Pulmonary artery endothelial cell (primary cell): Measurements from ENCODE around the gene FLAD1. TPM values are rescaled to one million over a fixed set of nuclear protein-coding genes. Genes with fewer than 3 reads are reported as not detected.

ENCODE experiments used
- DNase-seq: peaks from one replicate; pipeline ENCODE4 v3.0.0-alpha.2; 2011; ENCODE audit warnings: low read depth, low spot score
- total RNA-seq: library from RNA; depleted of rRNA; stranded (reverse); fragments of >200 nt; gene quantifications from 2 replicates; pipeline ENCODE4 v1.2.3, GENCODE V29; 2014

The FLAD1 gene
- total RNA-seq, 1 donor from 2014 or later: 29.5 TPM

DNA sequence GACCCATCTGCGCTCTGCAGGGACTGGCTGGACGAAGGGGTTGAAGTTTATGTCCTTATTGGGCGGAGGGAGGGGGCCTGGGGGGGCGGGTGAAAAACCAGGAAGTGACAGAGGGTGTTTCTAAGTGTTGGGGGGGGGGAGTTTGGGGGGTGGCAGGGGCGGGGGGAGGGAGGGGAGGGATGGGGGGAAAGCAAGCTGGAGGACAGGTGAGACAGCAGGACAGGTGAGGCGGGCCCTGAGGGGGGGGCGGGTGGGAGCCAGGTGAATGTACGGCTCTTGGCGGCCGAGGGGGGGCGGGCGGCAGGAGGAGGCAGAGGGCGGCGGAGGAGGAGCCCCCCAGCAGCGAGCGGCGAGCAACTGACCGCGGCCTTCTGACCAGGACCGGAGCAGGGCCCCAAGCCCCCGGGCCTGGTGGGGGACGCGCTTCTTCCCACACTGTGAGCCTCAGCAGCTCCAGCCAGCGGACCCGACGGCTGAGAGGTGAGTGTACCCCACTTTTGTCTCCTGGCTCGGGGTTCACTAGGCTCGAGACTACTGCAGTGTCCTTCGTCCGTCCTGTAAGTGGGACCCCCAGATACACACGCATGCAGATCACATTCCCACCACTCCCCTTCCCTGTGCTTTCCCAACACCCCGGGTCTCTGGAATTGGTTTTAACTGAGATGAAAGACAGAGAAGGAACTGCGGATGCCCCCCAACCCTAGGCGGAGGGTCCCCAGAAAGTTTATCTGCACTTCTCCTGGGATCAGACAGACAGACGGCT, 19.5 kb downstream of the FLAD1 start, which contains the start of gene ZBTB7B:
TSS of gene ZBTB7B (plus strand) at position 339 of the 763 bp plus-strand sequence. CDS start 11,859 bp downstream, outside the sequence.
- no peak for DNase-seq

DNA sequence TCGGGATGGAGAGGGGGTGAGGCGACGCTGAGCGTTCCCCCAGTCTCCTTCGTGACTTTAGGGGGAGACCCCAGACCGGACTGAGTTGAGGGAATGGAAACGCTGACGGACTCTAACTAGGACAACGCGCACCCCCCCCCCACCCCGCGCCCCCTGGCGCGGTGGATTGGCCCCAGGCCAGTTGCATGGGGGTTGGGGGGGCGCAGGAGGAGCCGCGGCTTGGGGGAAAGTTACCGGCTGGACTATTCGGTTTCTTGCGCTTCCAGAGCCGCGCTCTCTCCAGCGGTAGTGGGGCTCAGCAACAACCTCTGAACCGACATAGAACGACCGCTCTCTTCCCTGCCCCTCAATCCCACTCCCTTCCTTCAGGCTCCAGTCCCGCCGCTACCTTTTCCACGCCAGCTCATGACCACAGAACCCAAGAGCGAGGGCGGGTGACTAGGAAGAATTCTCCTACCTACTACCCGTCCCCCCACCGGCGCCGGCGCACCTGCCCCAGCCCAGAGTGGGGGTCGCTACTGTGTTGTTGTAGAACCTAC, 20.2 kb downstream of the FLAD1 start:
- no peak for DNase-seq

DNA sequence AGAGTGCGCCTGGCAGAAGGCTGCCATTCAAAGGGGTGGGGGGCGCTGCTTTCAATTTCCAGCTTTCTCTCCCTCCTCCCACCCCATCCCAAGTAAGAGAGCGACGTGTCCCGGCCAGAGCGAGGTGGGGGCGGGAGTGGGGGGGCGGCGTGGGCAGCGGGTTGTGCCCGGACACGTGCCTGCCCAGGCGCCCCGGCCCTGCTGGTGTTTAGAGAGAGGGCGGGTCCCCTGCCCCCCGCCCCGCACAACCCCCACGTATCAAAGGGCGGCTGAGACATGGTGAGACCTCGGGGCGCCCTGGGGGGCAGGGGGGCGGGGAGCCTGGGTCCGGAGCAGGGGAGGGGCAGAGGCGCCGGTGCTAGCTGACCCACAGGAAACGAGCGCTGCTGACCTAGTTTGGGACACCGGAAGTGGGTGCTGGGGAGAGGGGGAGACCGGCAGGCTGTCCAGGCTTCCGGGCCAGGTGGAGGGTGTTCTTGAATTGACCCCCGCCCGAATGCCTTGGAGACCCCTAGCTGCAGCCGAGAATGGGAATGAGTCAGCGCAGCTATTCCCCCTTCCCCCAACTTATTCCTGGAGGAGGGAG, 20.7 kb downstream of the FLAD1 start:
- DNase-seq: no peak

DNA sequence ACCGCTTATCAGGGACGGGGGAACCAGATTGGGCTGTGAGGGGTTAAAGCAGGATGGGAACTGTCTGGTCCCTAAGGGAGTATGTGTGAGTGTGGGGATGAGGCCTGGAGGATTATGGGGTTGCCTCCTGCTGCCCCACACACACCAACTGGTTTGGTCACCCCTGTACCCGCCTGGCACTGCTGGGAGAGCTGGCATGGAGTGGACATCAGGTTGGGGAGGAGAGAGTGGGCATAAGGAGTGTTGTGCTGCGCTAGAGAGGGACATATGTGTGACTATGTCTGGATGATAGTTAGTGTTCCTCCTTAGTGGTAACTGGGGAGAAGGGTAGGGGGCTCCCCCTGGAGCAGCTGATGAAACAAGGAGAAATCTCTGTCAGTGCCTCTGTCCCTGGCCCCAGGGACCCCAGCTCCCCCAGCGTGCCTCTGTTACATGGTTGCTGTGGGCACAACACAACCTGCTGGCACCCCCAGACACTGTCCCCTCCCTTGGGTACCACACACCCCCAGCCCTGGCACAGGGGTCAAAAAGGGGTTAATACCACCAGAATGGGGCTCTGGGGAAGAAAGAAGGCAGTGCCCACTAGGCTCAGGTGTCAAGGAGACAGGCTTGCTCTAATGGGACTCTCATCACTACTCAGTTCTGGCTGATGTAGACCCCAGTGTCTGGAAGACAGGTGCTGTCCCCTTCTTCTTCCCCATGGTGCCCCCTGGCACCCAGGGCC, 21.4 kb downstream of the FLAD1 start:
- DNase-seq: no peak

- no peak for DNase-seq
Observed at GRCh38 chr1:155005076-155006011, 22.2 kb downstream of the FLAD1 start.

DNA sequence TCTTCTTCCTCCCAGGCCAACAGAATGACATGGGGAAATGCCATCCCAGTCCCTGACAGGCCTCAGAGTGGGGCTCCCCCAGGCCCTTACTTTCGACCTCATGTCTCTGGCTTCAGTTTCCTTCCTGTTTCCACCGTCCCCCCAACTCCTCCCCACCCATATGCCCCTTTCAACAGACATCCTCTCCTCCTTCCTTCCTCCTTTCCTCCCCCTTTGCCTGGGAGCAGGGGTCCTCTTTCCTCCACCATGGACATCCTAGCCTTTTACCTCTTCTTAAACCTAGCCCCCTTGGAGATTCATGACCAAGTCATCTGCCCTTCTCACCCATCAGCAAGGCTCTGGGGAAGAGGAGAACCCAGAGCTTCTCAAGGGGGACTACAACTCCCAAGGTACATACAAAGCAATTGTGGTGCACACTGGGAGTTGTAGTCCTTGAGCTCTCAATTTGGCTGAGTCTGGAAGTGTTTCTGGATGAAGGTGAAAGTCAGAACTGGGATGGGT, 23.5 kb downstream of the FLAD1 start:
- DNase-seq: no peak

DNA sequence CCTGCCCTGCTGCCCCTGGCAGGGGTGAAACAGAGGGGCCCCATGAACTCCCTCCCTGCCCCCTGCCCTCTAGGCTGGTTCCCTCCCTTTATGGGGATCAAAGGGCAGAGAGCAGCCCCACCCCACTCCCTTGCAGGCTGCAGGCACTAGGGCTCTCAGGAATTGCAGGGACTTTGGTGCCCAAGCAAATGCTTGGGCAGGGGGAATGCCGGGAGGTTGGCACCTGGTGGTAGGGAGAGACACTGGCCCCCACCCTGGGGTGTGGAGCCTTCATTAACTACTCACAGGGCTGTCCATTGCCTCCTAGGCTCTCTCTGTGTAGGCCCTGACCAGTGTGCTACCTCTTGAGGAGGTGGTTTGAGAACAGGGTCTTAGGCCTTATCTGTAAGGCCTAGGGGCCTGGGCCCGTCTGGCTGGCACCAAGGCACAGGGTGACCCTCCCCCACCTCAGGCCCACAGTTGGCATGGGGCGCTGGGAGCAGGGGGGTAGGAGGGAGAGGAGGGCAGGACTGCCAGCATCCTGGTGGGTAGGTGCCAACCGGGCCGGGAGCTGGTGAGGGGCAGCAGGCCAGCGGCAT, 24.2 kb downstream of the FLAD1 start:
- DNase-seq: no peak

DNA sequence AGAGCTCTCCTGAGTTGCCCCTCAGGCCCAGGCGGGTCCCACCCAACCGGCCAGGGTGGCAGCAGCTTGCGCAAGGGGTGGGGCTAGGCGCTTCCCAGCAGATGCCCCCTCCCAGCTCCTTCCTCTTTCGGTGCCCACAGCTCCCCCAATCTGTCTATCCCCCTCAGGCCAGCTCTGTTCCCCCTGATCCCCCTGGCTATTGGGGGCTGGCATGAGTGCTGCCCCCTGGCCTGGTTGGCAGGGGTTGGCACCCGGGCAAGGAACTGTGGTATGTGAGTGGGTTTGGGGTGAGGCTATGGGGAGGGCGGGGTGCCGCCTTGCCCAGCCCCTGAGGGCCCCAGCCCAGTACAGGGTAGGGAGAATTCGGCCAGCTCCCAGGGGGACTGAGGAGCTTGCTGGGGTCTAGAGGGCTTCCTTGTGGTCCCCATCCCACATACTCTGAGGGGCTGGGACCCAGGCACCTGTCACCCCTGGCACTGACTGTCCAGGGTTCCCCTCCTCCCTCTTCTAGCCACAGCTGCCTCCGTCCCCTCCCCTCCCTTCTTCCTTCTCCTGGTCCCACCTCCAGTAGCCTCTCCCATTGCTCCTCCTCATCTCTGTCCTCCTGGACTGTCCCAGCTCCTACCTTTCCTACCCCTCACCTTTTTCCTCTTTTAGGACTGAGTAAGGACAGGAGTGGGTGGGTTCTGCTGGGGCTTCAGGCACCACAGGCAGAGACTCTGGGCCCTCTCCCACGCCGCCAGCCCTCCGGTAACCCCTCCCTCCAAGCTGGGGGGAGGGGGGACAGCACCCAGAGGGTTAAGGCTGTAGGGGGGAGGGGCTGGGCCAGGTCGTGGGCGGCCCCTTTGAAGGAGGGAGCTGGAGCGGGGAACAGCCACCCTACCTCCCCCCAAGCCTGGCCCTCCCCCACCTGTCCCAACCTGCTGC, 25.1 kb downstream of the FLAD1 start:
- no peak for DNase-seq

DNA sequence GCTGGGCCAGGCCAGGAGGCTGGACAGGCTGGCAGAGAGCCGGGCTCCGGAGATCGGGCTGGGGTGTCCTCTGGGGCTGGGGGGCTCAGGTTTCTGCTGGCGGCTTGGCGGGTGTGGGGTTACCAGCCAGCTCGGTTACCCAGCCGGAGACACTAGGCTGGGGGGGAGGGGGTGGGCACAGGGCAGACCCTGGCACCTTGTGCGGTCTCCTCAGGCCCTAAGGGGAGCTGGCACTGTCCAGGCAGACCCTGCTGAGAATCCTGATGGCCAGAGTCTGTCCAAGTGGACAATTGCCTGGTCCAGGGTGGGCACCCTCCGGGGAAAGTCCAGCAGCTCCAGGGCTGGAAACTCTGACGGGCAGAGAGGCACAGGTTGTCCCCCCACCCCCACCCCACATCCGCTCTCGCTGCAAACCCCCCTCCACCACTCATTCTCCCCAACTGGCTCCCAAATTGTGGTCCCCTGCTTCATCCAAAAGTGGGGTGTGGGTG, 26.1 kb downstream of the FLAD1 start:
- no peak for DNase-seq

DNA sequence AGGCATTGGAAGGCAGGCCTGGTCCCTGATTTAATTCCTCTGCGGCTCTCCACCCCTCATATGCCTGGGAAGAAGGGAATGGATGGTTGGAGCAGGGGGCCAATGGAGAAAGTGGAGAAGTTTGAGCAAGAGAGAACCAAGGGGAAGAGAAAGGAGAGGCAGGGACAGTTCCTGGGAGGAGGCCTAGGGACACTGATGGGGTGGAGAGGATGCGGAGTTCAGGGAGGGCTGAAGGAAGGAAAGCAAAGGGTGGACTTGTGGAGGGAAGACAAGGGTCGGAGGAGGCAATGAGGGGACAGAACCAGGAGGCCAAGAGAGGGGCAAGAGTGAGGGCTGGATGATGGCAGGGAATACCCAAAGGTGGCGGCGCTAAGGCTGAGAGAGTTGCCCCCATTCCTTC, 26.6 kb downstream of the FLAD1 start:
- no peak for DNase-seq

DNA sequence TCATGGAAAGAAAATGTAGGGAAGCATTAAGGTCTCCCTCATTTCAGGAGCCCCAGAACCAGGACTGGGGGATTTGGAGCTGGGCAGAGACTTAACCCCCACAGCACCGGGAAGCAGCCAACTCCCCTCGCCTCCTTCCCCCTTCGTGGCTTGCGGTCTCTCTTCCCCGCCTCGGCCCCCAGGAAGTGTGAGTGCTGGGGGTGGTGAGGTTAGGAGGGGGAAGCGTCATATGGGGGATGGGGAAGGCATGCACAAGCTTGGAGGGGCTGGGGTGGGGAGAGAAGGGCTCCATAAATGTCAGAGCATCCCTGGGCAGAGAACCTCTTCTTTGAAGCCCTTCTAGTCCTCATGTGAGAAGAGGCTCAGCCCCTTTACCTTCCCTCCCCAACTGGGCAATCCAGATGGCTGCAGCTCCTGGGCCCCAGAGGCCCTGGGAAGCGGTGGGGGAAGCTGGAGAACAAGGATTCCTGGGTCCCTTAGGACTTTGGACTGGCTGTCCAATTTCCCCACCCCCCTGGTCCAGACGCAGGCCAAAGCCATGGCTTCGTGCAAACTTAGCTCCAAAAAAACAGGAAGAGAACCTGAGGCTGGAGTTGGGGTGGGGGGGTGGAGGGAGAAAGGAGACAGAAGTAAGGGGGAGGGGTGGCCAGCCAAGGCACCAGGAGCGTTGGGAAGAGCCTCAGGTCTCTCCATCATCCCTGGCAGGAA, 27.2 kb downstream of the FLAD1 start:
- DNase-seq: no peak

DNA sequence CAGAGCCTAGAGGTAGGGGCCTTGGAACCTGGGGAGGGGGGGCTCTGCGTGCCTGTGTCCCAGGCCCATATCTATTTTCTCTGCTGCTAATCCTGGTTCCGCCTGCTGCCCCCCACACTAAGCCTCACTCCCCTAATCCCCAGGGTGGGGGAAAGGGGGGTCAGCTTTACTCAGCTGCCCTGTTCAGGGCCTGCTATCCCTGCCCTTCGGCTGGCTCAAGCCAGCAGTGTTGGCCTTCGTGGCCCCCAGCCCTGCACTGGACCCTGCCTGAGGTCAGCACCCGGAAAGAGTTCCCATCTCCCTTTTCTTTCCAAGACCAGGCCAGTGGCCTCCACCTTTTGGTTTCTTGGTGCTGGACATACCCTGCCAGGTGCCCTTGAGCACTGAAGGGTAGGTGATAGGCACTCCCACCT, 27.9 kb downstream of the FLAD1 start:
- no peak for DNase-seq

DNA sequence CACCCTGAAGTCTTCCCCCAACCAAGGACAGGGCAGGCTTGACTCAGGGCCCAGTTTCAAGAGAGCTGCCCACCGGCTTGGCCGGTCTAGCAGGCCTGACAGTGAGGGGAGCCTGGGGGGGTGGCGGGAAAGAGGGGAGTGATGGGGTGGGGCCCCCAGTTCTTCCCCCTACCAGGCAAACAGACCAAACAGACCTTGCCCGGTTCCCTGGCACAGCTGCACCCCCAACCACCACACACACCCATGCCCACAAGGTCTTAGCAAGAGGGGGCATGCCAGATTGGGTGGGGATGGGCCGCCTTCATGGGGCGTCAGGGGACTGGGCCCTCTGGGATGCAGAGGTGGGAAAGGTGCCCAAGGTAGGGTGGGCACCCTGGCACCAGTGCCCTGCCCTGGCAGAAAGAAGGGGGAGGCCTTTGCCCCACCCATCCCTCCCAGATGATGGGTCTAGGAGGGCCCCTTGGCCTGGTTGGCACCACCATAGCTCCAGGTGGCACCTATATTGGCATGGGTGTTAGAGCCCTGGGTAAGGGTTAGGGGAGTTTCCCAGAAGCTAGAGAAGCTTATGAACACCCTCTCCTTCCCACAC, 28.4 kb downstream of the FLAD1 start:
- no peak for DNase-seq

DNA sequence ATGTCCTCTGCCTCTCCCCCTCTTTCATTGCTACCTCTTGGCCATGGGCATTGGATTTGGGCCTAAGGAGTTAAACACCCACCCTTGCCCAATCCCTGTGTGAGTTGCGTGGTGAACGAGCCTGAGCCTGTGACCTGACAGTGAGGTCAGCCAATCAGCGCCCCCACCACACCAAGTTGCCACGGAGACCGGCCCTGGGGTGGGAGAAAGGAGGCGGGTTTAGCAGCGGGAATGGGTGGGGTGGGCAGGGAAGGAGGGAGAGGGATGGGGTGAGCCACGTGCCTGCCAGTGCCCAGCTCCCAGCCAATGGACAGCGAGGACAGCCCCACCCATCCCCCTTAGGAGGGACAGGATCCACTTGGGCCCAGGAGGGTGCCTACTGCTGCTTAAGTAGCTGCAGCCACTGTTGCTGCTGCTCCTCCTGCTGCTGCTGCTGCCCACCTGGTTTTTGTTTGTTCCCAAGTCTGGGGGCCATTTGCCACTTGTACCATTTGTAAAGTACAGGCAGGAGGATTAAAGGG, 28.9 kb downstream of the FLAD1 start:
- DNase-seq: no peak

DNA sequence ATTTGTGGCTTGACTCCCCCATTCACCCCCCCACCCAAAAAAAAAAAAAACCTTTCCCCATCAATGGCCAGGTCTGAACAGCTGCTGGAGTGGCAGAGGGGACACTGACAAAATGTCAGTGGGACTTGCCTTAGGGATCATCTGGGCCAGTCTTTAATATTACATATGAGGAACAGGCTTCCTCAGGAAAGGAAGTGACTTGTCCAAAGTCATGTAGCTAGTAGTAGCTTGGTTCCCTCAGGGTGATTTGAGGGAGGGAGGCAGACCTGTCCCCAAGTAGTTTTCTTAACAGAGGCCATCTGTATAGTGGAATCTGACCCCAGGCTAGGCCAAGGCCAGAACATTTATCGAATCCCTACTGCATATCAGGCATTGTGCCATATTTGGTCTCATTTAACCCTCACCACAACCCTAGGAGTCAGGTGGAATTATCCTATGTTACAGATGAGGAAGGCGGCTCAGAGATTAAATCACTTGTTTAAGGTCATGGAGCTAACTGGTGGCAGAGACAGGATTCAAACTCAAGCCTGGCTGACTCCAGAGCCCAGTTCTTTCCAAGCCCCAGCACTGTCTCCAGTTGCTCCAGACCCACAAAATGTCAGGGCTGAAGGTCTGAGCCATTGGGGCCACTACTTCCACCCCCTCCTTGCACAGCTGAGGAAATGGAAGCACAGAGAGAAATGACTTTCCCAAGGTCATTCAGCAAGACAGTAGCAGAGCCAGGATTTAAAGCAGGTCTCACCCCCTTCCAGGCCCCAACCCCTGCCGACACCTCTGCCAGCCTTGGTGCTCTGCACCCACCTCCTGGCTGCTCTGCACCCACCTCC, 29.8 kb downstream of the FLAD1 start:
- DNase-seq: no peak

DNA sequence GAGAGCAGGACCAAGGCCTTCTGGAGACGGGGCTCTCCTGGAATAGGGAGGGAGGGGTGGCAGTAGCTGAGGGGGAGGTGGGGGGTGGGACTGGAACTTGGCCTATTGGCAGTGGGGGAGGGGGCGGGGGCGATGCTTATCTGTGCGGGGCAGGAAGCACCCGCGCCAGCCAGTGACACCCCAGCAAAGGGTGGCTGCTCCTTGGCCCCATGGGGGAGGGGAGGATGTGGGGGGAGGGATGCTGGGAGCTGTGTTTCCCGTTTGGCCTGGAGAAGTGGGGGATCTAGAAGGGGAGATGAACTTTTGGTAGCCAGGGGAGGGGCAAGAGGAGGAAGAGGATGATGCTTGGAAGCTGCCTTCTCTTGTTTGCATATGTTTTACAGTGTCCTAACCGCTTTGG, 30.5 kb downstream of the FLAD1 start:
- no peak for DNase-seq
